ENCODE results near the gene CALML6.

Gene CALML6

DNA sequence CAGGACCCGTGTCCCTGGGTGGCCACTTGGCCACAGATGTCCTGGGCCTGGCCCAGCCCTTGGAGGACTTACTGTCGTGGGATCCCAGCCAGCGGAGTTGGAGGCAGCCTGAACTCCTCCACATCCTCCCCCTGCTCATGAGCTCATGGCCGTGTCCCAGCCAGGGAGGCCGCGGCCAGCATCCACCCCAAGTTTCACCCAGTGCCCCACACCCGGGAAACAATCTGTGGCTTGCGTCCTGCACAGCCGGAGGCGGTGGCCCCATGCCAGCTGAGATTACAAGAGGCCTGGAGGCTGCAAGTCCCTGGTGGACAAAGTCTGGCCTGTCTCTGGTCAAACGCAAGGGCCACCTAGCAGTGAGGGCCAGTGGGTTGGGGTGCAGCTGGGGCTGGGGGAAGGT lies 31.5 kb downstream of the CALML6 start:
- no peak for DNase-seq

DNA sequence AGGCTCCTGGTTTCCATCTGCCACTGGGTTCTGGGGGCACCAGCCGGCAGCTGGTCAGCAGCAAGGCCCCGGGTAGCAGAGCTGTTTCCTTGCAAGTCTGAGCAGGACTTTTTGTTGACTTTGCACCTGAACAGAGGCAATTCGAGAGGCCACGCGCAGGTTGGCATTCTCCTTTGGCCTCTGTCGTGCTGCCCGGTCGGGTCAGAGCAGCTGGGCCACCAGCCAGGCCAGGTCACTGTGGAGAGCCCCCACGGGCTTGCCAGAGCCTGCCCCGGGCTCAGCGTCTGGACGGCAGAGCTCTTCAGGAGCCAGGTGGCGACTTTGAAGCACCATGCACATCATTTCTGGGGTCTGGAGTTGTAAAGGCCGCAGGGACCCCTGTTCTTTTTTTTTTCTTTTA lies 32.4 kb downstream of the CALML6 start:
- DNase-seq = no peak

DNA sequence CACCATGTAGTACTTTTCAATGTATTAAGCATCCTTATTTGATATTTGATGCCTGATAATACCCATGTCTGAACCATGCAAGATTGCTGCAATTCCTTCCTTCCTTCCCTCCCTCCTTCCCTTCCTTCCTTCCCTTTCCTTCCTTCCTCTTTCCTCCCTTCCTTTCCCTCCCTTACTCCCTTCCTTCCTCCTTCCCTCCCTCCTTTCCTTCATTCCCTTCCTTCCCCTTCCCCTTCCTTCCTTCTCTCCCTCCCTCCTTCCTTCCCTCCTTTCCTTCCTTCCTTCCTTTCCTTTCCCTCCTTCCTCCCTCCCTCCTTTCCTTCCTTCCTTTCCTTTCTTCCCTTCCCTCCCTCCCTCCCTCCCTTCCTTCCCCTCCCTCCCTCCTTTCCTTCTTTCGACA lies 33.7 kb downstream of the CALML6 start:
- DNase-seq = no peak

DNA sequence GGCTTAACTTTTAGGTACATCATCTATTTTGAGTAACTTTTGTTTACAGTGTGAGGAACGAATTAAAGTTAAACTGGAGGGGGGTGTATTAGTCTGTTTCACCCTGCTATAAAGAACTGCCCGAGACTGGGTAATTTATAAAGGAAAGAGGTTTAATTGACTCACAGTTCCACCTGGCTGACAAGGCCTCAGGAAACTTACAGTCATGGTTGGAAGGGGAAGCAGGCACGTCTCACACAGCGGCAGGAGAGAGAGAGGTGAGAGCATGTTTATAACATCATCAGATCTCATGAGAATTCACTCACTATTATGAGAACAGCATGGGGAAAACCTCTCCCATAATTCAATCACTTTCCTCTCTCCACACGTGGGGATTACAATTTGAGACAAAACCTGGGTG lies 35.9 kb downstream of the CALML6 start:
- DNase-seq = no peak

DNA sequence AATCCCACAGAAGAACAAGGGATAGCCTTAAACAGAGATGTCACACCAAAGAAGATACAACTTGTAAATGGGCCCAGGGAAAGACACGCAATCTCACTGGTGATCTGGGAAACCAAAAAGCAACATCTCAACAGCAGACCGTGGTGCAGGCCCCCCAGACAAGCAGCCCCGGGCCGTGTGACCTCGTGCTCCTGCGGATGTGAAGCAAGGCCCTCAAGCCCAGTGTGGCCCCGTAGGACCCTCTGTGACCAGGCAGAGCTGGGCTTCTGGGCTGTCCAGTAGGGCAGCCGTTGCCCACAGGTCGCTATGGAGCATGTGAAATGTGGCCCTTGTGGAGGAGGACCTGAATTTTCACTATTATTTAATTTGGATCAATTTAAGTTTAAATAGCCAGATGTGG lies 39.0 kb downstream of the CALML6 start:
- DNase-seq = no peak

DNA sequence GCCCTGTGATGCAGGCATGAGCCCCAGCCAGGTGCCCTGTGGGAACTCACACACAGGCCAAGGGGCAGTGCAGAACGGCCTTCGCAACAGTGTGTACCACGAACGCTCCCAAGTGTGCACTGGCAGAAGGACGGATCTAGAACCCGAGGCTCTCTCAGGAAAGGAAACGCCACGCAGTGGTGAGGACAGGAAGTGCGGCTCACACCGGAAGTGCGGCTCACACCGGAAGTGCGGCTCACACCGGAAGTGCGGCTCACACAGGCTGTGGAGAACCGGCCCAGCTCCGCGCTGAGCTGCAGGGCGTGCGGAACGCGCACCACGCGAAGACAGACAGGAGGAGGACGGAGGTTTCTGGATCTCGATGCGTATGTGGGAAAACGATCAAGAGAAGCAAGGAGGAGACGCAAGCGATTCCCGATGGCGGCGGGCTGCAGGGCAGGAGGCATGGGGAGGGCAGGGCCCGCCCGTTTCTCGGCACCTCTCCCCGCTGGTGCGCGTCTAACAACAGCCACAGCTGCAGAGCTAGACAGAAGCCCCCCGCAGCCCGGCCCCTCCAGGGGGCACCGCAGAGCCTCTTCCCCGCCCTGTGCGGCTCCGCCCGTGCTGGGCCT lies 39.9 kb downstream of the CALML6 start:
- DNase-seq = no peak

DNA sequence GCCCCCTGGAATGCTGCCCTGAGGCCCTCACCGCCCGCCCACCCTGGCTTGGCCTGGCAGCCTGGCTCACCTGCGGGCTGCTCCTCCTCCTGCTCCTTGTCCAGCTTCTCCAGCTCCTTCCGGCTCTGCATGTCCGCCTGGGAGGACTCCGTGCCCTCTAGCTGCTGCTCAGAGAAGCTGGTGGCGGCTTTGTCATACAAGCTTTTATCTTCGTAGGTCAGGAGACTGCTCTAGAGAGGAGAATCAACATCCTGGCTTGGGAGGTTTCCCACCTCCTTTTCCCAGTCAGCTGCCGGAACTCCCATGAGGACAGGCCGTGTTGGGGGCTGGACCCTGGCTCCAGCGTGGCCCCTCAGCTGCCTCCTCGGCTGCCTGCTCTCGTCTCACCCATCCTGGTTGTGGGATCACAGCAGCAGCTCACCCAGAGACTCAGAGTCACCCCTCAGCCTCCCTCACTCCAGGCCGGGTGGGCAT lies 40.6 kb downstream of the CALML6 start:
- DNase-seq = no peak

DNA sequence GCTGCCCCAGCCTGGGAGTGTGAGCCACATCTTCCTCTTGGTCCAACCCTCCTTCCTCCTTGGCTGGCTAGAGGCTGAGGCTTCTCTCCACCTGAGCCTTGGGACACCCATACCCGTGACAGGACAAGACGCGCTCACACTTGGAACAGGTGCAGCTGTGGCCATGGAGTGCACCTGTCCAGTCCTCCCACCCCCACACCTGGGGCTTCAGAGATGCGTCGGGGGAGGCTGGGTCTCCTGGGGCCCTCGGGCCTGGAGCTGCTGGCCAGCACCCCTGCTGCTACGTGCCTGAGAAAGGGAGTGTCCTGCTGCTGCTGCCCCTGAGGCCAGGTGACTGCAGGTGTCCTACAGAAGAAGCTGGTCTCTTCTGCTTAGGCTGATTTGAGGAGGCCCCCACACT lies 41.0 kb downstream of the CALML6 start:
- no peak for DNase-seq

DNA sequence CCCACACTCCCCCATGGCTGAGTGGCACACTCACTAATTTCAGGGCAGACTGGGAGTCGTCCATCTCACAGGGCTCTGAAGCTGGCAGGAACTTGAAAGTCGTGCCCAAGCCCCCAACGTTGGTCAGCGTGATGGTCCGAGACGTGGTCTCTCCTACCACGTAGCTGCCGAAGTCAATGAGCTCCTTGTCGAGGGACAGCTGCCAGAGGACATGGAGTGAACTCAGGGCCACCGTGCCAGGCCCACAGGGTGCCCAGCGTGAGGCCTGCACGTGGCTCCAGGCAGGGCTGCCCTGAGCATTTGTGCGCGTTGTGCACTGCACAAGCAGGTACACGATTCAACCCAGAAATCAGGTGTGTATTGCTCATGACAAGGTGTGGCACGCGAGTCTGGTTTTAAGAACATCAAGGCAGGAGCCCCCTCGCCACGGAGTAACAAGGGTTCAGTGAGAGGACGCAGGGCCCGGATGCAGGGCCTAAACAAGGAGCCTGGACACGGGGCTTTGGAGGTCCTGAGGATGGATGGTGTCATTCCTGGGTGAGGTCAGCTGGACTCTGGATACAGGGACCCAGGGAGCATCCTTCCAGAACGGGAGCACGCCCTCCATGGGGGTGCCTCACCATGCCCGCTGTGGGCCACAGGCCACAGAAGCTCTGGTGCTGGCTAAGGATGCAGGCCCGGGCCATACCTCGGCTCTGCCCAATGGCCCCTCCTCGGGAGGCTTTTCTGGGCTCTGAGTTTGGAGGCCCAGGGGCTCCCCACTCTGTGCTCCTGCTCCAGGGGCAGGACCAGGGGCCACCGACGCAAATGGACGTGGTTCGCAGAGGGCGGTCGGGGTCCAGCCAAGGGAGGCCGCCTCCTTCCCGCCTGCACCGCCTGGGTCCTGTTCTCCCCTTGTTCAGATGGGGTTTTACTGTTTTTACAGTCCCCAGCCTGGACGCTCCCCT lies 41.8 kb downstream of the CALML6 start:
- DNase-seq = no peak

DNA sequence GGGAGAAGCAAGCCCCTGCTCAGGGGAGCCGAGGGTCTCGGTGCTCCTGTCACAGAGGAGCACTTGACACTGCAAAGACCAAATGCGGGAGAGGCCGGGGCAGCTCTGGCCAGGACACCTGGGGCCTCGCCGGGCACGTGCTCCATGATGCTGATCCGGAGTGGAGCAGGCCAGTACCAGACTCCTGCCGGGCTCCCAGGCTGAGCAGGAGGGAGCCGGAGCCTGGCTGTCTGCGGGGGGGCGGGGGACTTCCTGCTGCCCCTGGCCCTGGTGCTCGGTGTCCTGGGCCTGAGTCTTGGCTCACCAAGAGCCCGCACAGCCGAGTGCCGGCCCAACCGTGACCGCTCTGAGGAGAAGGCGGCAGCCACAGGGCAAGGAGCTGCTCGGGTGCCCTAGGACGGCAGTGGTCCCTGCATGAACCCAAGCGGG lies 42.5 kb downstream of the CALML6 start:
- no peak for DNase-seq

DNA sequence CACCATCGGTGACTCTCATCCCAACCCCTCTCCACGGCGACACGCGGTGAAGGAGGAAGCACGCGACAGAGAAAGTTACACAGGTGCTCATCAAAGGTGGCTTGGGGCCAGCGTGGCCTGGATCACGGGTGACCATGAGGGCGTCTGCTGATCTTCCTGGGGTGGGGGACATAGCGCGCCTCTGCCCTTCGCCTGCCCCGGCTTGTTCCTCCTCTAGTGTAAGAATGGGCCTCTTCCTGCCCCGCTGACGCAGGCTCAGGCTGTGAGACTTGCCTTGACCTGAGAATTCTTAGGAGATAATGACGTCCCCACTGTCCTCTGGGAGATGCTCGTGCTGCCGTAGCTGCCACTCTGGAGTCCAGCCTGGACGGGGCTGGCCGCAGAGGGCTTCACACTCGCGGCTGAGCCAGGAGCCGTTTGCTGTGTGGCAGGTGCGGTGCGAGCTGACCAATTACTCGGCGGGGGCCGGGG lies 43.0 kb downstream of the CALML6 start:
- no peak for DNase-seq

DNA sequence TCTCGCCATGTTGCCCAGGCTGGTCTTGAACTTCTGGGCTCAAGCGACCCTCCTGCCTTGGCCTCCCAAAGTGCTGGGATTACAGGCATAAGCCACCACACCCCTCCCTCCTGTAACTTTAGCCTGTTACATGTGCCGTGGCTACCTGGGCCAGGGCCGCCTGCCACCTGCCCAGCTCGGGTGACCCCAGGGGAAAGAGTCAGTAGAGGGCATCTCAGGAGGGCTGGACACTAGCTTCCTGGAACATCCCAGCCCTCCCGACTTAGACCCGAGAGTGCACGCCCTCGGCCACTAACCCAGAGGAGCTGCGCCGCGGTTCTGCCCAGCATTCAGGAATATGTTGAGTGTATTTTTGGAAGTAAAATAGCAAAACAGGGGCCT lies 44.4 kb downstream of the CALML6 start:
- DNase-seq = no peak

DNA sequence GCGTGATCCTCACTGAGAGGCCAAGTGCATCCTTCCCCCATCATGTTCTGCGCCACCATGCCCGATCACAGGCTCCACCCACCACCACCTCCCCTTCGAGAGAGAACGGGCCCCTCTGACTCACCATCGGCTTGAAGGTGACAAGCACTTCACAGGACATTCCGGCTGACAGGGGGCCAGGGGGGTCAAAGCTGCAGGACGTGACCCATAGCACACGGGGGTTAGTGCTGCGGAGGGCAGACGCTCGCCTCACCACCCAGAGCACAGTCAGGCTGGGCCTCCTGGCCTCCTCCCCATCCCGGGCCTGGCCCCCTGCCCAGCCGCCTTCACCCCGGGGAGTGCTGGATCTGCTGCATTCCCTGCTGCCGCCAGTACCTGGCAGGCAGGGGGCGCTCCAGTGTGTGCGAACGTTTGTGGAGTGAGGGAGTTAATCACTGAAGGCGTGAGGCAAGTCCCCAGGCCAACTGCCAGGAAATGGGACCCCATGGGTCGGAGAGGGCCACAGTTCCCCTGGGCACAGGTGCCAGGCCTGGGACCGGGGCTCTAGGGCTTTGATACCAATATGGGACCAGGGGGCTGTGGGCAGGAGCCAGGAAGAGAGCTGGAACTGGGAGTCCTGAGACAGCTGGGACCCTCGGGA lies 44.9 kb downstream of the CALML6 start:
- DNase-seq = peak; percentile 93

DNA sequence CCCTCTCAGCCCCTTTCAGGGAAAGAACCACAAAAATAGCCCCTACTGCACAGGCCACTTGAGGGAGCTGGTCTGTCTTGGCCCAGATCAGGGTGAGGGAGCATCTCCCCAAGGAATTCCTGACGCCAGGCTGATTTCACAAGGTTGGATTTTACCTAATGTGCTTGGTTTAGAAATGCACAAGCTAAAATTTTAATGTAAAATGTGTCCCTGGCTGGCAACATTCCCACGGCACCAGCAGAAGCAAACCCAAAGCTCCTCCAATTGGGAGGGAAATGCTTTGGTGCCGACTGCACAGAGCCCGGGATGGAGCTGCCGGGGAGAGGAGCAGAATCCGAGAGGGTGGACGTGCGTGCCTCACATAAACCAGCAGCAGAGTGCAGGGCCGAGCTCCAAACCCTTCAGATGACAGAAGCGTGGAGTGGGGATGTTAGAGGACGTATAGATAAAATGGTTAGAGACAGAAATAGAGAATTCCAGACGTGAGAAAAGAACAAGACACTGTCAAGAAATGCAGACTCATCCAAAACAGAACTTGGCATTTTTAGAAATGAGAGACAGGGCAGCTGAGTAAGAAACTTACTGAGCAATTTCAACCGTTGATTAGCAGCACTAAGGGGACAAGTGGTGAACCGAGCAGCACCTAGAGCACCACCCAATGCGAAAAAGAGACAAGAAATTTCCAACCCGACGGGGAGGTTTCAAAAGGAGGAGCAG lies 45.6 kb downstream of the CALML6 start:
- DNase-seq = no peak

DNA sequence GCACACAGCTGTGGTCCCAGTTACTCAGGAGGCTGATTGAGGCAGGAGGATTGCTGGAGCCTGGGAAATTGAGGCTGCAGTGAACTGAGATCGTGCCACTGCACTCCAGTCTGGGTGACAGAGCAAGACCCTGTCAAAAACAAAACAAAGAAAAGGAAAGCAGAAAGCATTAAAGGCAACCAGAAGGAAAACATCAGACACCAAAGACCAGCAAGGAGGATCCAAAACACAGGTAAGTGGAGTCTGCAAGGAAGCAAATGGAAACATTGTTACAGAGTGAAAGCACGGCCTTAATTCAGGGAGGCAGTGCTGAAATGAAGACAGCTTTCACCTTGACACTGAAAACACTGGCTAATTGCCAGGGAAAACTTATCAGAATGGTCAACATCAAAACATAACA lies 47.7 kb downstream of the CALML6 start:
- no peak for DNase-seq

DNA sequence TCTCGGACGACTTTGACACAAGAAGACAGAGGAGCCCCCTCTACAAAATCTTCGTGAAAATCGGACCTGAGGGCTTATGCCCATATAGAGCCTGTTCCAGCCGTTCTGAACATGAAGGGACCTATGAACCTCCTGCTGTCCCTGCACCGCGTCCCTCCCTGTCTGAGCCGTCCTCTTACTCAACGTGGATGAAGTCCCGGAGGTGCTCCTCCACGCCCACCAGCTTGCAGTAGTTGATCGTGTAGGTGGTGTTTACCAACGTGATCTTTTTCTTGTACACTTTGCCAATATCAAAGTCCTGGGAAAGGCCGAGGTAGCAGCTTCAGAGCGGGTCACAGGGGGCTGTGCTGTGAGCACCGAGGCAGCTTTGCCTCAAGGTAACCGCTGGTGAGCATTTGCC lies 48.5 kb downstream of the CALML6 start:
- no peak for DNase-seq

DNA sequence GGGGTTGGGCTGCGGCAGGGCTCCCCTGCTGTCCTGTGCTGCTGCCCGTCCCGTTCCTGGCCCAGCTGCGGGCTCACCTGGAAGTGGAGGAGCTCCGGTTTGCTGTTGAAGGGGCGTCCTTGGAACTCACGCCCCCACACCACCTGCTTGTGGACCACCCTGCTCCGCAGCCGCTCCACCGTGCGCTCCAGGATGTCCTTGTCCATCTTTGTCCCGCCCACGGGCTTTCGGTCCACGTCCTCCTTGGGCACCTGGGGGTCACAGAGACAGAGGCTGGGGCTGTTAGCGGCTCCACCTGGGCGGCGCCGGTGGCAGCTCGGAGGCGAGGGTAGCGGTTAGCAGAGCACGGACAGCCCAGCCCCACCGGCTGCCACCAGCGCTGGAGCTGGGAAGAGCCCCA lies 49.8 kb downstream of the CALML6 start:
- DNase-seq = no peak

DNA sequence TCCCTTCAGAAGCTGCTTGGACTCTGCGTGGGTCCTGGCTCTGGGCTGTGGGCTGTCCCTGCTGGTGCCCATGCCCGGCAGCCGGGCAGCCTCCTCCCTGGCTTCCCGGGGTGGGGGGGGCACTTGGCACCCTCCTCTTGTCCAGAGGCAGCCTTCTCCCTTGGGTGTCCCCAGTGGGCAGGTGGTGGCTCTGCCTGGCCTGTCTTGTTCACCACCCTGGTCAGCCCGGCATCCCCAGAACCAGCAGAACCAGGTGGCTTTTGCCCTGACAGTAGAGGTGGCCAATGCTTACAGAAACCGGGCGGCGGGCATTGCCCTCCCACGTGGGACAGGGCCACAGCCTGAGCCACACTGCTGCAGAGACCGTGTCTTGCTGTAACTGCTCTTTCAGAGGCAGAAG lies 50.5 kb downstream of the CALML6 start:
- no peak for DNase-seq

DNA sequence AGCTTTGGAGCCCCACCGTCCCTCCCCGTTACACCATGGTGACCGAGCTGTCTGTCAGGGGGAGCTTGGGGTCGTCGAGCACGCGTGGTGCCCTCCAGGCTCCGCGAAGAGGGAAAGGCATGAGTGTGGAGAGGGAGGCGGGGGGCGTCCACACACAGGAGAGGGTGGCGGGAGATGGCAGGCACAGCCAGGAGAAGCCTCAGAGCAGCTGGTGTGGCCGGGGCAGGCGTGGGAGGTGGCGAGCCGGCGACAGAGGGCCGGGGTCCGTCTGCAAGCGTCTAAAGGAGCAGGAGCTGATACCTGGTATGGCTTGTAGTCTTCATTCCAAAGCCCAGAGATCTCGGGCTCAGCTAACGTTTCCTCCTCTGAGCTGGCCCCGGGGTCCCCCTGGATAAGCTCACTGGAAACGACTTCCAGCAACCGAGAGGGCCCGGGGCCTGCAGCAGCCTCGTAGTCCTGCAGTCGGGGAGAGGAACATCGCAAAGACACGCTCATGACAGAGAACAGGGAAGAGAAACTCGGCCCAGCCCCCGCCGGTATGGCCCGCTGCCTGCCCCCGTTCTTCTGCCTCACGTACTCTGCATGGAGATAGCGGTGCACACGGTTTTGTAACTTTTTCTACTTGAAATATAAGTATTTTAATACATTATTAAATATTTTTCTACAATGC lies 51.1 kb downstream of the CALML6 start:
- no peak for DNase-seq

Measured in islet precursor cell (in vitro differentiated cells).